ENCODE data around the gene TAF4B.

GRCh38 chr18:26267357-26267930, 41.2 kb downstream of the TAF4B start:
- TF ChIP-seq, protein P1, sequence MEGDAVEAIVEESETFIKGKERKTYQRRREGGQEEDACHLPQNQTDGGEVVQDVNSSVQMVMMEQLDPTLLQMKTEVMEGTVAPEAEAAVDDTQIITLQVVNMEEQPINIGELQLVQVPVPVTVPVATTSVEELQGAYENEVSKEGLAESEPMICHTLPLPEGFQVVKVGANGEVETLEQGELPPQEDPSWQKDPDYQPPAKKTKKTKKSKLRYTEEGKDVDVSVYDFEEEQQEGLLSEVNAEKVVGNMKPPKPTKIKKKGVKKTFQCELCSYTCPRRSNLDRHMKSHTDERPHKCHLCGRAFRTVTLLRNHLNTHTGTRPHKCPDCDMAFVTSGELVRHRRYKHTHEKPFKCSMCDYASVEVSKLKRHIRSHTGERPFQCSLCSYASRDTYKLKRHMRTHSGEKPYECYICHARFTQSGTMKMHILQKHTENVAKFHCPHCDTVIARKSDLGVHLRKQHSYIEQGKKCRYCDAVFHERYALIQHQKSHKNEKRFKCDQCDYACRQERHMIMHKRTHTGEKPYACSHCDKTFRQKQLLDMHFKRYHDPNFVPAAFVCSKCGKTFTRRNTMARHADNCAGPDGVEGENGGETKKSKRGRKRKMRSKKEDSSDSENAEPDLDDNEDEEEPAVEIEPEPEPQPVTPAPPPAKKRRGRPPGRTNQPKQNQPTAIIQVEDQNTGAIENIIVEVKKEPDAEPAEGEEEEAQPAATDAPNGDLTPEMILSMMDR (IDR thresholded peaks at IDR 0.05; ENCODE audit: borderline replicate concordance, extremely low read depth, low read length, poor library complexity, severe bottlenecking), result no peak
- TF ChIP-seq EZH2 (IDR thresholded peaks at IDR 0.05; ENCODE audit: borderline replicate concordance, low read depth, low read length, severe bottlenecking), result no peak
